Coronary artery (tissue), 2 donors: ENCODE results near the gene PDE12.

Experiments used
- DNase-seq: peaks from one replicate; pipeline ENCODE4 v3.0.0-alpha.2; 2017; ENCODE audit warnings: low spot score
- H3K27ac ChIP-seq, 2 donors: fragments of 200-600 bp; sonication (generic); one replicate each; pipeline ENCODE4 v1.5.1; 2016 to 2019
- H3K4me3 ChIP-seq: fragments of 200-600 bp; sonication (generic); 2 replicates; pipeline ENCODE4 v1.5.1; 2016; ENCODE audit warnings: mild to moderate bottlenecking, moderate library complexity
- CTCF ChIP-seq: fragments of 200-600 bp; sonication (generic); IDR thresholded peaks from one replicate; pipeline ENCODE4 v1.5.1; 2019; ENCODE audit warnings: antibody characterized with exemption

PDE12 gene

GRCh38 chr3:57545636-57546268 is 10.3 kb upstream of the PDE12 start:
- H3K27ac ChIP-seq: peak overlapping the region; percentile 49 to 51
- no peak for DNase-seq
- no peak for TF ChIP-seq CTCF
- peak overlapping the region; percentile 4 for H3K4me3 ChIP-seq

- no peak for DNase-seq
- no peak overlapping the region for H3K4me3 ChIP-seq
- TF ChIP-seq CTCF: no peak
- peak overlapping the region in 1 of 2 donors; percentile 51 for H3K27ac ChIP-seq
Measured at GRCh38 chr3:57546616-57547015, 9.5 kb upstream of the PDE12 start.

DNA sequence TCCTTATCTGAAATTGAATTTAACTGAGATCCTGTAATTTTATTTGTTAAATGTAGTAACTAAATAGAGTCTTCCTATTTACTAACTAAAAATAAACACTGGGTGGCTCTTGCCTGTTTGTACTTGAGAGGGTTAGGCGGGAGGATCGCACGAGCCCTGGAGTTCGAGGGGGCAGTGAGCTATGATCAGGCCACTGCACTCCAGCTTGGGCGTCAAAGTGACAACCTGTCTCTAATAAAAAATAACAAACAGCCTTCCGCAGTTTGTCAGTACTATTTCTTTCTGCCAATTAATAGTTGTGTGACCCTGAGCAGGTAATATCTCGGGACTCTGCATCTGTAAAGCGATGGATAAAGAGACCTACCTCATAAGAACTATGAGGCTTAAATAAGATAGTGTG is 768 bp upstream of the PDE12 start:
- peak overlapping the region; percentile 75 to 89 for H3K27ac ChIP-seq
- H3K4me3 ChIP-seq: peak overlapping the region; percentile 98
- no peak for DNase-seq
- TF ChIP-seq CTCF: no peak

GRCh38 chr3:57556459-57557084 is 498 bp downstream of the PDE12 start:
- Histone ChIP-seq H3K4me3 (peak overlapping the region; percentile 98), H3K27ac (peak overlapping the region; percentile 75 to 89)
- no peak for DNase-seq
- no peak for TF ChIP-seq CTCF

GRCh38 chr3:57557085-57557537 is 1.0 kb downstream of the PDE12 start:
- TF ChIP-seq CTCF: no peak
- H3K27ac ChIP-seq: peak overlapping the region; percentile 75 to 89
- peak overlapping the region; percentile 98 for H3K4me3 ChIP-seq
- no peak for DNase-seq

GRCh38 chr3:57559526-57559925 is 3.5 kb downstream of the PDE12 start:
- no peak for TF ChIP-seq CTCF
- DNase-seq: no peak
- Histone ChIP-seq H3K27ac (no peak overlapping the region), H3K4me3 (no peak overlapping the region)

DNA sequence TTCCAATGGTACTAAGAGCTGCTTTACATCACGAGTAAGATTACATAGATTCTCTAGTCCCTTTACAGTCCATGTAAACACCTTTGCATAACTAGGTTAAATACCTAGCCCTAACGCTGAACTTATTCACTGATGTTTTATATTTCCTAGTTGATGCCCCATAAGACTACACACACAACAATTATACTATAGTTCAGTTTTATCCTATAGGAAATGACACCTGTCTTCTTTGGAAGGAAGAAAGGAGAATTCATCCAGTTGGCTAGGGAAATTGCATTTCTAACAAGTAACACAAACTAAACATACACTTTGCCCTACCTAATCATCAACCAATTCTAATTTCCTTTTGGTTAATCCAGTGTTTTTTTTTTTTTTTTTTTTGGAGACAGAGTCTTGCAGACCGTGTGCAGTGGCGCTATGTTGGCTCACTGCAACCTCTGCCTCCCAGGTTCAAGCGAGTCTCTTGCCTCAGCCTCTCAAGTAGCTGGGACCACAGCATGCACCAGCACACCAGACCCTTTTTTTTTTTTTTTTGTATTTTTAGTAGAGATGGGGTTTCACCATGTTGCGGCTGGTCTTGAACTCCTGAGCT is 13.9 kb downstream of the PDE12 start:
- DNase-seq: no peak
- TF ChIP-seq CTCF: no peak

More for the DNA sequence above, 13.9 kb downstream of the PDE12 start:
- Histone ChIP-seq H3K27ac (no peak overlapping the region), H3K4me3 (no peak overlapping the region)
